Panc1 (cell line): ENCODE measurements around the gene IRF9. TPM values are rescaled to one million over a fixed set of nuclear protein-coding genes. Genes with fewer than 3 reads are reported as not detected.

Source experiments
- ATAC-seq: fragments of 200-7000 bp; cut with Tn5 transposase; 2 replicates; pipeline ENCODE4 v1.9.1; 2020; ENCODE audit warnings: mild to moderate bottlenecking, moderate library complexity
- BruUV-seq: library from RNA; stranded (reverse); fragments of 400-500 nt; replicated peaks from 2 replicates; lab custom pipeline; 2021; lab: Mats Ljungman, UMichigan
- CTCF ChIA-PET: fragments of 300-600 bp; sonication (Branson Sonifier 250); formaldehyde crosslinking; loops from one replicate; lab custom pipeline; 2022; ENCODE audit warnings: antibody characterized with exemption; lab: Charles Lee
- POLR2A ChIA-PET: fragments of 300-600 bp; sonication (Branson Sonifier 250); formaldehyde crosslinking; loops from one replicate; lab custom pipeline; 2022; ENCODE audit warnings: antibody characterized with exemption; lab: Charles Lee
- DNase-seq: peaks from one replicate; pipeline ENCODE4 v3.0.0-alpha.2; 2010; ENCODE audit warnings: low read depth, low spot score
- H3K27ac ChIP-seq: 2 replicates; pipeline ENCODE4 v1.5.1; 2011; ENCODE audit warnings: mild to moderate bottlenecking, low read length, inconsistent platforms
- H3K27me3 ChIP-seq: fragments of 200-500 bp; sonication (Bioruptor generic); 2 replicates; pipeline ENCODE4 v1.6.0; 2014; ENCODE audit warnings: low read length, inconsistent platforms; ENCODE audit not compliant: control insufficient read depth, insufficient read depth
- H3K36me3 ChIP-seq: fragments of 200-500 bp; sonication (Bioruptor generic); 2 replicates; pipeline ENCODE4 v1.5.1; 2014; ENCODE audit warnings: inconsistent platforms, mild to moderate bottlenecking, low read length, moderate library complexity; ENCODE audit not compliant: control insufficient read depth, insufficient read depth
- H3K4me1 ChIP-seq: 2 replicates; pipeline ENCODE4 v1.5.1; 2011; ENCODE audit warnings: inconsistent platforms, mild to moderate bottlenecking, low read length, moderate library complexity; ENCODE audit not compliant: control insufficient read depth, insufficient read depth
- H3K4me3 ChIP-seq, 2 experiments: 2 replicates each; pipeline ENCODE4 v1.5.1; 2011 to 2012; ENCODE audit warnings: low read depth in 2 of 2, low read length in 2 of 2, mild to moderate bottlenecking in 2 of 2, inconsistent platforms in 1 of 2, moderate library complexity in 1 of 2
- H3K9me3 ChIP-seq: fragments of 200-500 bp; sonication (Bioruptor generic); 2 replicates; pipeline ENCODE4 v1.5.1; 2014; ENCODE audit warnings: low read depth, mild to moderate bottlenecking, inconsistent platforms, low read length, moderate library complexity; ENCODE audit not compliant: control insufficient read depth, insufficient read depth
- CTCF ChIP-seq: fragments of 450-650 bp; IDR thresholded peaks from 2 replicates; pipeline ENCODE4 v1.5.1; 2017; ENCODE audit warnings: mild to moderate bottlenecking
- POLR2AphosphoS5 ChIP-seq: IDR thresholded peaks from 2 replicates; pipeline ENCODE4 v1.6.1; 2012; ENCODE audit warnings: mild to moderate bottlenecking, low read depth, low read length, moderate library complexity
- REST ChIP-seq, 2 experiments: IDR thresholded peaks; 2 replicates each; pipeline ENCODE4 v1.6.1; 2011 to 2012; ENCODE audit warnings: low read depth in 2 of 2, control low read depth in 1 of 2, low read length in 1 of 2, mild to moderate bottlenecking in 1 of 2, moderate library complexity in 1 of 2; ENCODE audit not compliant: insufficient read depth in 1 of 2
- SIN3A ChIP-seq: IDR thresholded peaks from 2 replicates; pipeline ENCODE4 v1.6.1; 2012; ENCODE audit warnings: low read depth, mild to moderate bottlenecking, low read length, moderate library complexity, borderline replicate concordance; ENCODE audit not compliant: insufficient read depth
- TCF7L2 ChIP-seq: IDR thresholded peaks from 2 replicates; pipeline ENCODE4 v1.6.1; 2011; ENCODE audit warnings: mild to moderate bottlenecking, low read depth, low read length, inconsistent platforms
- in situ Hi-C: cut with HindIII; loops from 2 replicates; pipeline ENCODE4 v1.10.0; 2016; ENCODE audit warnings: low sequenced_read_pairs, low pct_unique_long_range_greater_than_20kb
- intact Hi-C: fragments of 100-400 bp; cut with micrococcal nuclease; formaldehyde crosslinking; loops from one replicate; pipeline ENCODE4 v1.10.0; 2022; ENCODE audit not compliant: unreplicated experiment
- total RNA-seq: library from RNA; stranded (reverse); gene quantifications from one replicate; pipeline ENCODE4 v1.2.1, GENCODE V29; 2021; ENCODE audit not compliant: unreplicated experiment

IRF9 gene
- total RNA-seq, 1 experiment from 2014 or later: 24.5 TPM

- ATAC-seq (no peak), DNase-seq (no peak)
- Histone ChIP-seq H3K36me3 (no peaks in the 10 kb centered on the region), H3K4me3 (no peak overlapping the region), H3K27ac (no peak overlapping the region), H3K4me1 (no peaks in the 10 kb centered on the region), H3K27me3 (no peaks in the 10 kb centered on the region), H3K9me3 (no peaks in the 10 kb centered on the region)
- no peak for TF ChIP-seq TCF7L2
- TF ChIP-seq CTCF: no peak
- TF ChIP-seq SIN3A: no peak
- TF ChIP-seq REST (IDR thresholded peaks at IDR 0.05; ENCODE audit: insufficient read depth in 1 of 2, low read depth in 2 of 2, low read length in 1 of 2): no peak
- no peak for TF ChIP-seq POLR2AphosphoS5
- CTCF ChIA-PET: no interaction called here
- in situ Hi-C loops: no loop called here
- intact Hi-C loops: no loop called here
- POLR2A ChIA-PET: no interaction called here
- BruUV-seq: no TSS peak
These were observed 43.4 kb downstream of the IRF9 start for GRCh38 chr14:24204163-24205146.

GRCh38 chr14:24206260-24207103, 45.4 kb downstream of the IRF9 start:
- no peak for ATAC-seq
- ChIA-PET CTCF (no interaction called here), POLR2A (no interaction called here)
- no peak for DNase-seq
- intact Hi-C loops (no loop called here), in situ Hi-C loops (no loop called here)
- H3K4me3 ChIP-seq: no peak overlapping the region
- no peaks in the 10 kb centered on the region for H3K36me3 ChIP-seq
- H3K9me3 ChIP-seq: no peaks in the 10 kb centered on the region
- H3K4me1 ChIP-seq: no peaks in the 10 kb centered on the region
- no peak overlapping the region for H3K27ac ChIP-seq
- TF ChIP-seq SIN3A (no peak), CTCF (no peak), REST (IDR thresholded peaks at IDR 0.05; ENCODE audit: insufficient read depth in 1 of 2, low read depth in 2 of 2, low read length in 1 of 2) (no peak), POLR2AphosphoS5 (no peak), TCF7L2 (no peak)
- BruUV-seq: no TSS peak
- H3K27me3 ChIP-seq: no peaks in the 10 kb centered on the region
